ENCODE measurements around the gene PEPD.
A peak's percentile ranks its signal among the peaks of the same experiment; 100 is the strongest.

Gene PEPD

DNA sequence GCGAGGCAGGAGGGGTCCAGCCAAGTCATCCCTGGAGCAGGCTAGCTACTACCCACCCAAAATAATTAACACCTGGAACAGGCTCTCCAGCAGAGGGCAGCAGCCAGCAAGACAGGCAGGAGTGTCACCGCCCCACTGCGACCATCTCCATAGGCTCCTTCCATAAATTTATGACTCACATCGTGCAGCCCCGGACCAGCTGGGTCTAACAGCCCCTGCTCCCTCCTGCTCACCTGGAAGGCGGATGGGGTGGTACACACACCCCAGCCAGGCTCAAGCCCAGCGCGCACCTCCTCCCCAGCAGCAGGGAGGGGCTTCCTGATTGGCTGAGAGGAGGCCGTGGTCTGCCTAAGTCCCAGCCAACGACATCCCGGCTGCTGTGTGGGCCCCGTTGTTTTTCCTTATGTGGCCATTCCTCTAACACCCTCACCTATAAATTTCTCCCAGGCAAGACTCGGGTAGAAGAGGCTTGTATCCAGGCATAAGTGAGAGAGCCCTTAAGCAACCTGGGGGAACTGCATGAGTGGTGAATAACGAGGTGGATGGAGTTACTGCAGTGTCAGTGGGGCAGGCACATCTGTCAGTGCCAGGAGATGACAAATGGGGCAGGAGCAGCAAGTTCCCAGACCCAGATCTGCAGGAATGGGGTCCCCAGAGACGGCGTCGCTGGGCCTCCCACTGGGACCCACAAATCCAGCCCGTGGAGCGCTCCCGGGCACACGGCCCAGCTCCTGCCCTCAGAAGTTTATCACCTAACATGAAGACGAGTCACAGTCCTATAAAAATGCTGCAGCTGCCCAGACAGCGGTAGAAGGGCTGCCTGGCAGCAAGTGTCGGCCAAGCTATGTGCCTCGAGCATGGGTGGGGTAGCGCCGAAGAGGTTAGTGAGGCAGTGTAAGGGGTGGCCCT lies 105.0 kb downstream of the PEPD start:
- TF ChIP-seq, protein P1, sequence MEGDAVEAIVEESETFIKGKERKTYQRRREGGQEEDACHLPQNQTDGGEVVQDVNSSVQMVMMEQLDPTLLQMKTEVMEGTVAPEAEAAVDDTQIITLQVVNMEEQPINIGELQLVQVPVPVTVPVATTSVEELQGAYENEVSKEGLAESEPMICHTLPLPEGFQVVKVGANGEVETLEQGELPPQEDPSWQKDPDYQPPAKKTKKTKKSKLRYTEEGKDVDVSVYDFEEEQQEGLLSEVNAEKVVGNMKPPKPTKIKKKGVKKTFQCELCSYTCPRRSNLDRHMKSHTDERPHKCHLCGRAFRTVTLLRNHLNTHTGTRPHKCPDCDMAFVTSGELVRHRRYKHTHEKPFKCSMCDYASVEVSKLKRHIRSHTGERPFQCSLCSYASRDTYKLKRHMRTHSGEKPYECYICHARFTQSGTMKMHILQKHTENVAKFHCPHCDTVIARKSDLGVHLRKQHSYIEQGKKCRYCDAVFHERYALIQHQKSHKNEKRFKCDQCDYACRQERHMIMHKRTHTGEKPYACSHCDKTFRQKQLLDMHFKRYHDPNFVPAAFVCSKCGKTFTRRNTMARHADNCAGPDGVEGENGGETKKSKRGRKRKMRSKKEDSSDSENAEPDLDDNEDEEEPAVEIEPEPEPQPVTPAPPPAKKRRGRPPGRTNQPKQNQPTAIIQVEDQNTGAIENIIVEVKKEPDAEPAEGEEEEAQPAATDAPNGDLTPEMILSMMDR (IDR thresholded peaks at IDR 0.05; ENCODE audit: extremely low read depth, missing control alignments) = peak; percentile 69
- peak; percentile 87 for DNase-seq (ENCODE audit: low spot score)

DNA sequence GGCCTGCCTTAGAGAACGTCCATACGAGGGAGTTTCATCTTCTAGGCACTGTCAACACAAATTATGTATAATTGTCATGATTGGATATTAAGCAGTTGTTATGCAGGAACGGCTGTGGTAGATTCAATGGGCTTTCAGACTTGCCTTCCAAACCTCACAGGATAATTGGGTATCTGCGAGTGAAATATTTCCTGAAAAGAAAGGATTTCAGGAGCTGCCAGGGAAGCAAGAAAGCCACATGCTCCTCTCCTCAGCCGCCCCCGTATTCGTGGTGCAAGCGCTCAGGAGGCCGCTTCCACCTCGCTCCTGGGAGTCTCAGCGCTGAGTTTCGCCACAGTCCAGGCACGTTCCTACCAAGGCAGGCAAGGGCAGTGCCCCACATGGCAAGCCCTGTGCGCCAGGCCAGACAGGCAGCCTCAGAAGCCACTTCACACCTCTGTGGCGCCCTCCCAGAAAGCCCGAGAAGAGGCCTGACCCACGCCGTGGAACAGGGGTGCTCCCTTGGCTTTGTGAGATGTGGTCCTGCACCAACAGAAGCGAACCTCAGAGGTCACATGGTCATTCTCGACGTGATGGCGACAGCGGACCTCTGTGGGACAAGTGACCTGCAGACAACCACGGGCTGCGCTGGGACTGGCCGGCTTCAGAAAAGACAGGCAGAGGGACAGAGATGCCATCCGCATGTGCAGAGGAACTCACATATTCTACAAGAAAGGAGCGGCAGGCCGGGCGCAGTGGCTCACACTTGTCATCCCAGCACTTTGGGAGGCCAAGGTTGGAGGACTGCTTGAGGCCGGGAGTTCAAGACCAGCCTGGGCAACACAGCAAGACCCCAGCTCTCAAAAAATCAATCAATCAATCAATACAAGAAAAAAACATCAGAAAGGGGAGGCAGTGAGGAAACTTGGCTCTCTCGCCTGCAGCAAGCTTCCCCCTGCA lies 106.7 kb downstream of the PEPD start:
- DNase-seq (ENCODE audit: low spot score) = no peak
- TF ChIP-seq, protein P1 (IDR thresholded peaks at IDR 0.05; ENCODE audit: extremely low read depth, missing control alignments) = no peak

DNA sequence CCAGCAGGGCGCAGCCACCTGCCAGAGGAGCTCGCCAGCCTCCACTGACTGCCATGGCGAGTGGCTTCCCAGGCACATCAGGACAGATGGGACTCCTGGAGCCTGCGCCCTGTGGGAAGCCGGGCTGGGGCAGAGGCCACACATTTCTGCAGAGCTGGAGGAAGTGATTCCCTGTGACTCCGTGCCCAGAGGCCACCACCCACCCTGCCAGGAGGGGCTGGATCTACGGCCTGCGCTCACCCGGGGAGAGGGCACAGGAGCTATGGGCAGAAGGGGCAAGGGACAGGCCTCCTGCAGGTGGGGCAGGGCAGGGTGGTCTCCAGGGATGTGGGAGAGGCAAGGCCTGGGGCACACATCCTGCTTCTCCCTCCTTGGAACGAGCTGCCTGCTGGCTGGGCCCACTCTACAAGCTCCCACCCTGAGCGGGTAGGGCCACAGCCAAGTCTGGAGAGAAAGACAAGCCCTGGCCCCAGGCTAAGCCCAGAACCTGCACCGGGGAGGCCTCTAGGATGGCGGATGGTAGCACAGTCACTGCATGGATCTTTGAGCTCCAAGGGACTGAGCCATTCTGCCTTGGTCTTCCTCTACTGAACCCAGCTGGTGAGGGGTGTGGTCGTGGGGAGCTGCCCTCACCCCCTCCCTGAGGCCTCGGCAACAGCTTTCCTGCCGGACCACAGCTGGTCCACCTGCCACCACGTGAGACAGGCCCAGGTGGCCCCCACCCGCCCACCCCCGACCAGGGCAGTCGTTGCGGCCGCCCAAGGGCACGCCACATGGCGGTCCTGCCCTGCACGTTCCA lies 107.5 kb downstream of the PEPD start:
- TF ChIP-seq, protein P1 (IDR thresholded peaks at IDR 0.05; ENCODE audit: extremely low read depth, missing control alignments) = no peak

DNA sequence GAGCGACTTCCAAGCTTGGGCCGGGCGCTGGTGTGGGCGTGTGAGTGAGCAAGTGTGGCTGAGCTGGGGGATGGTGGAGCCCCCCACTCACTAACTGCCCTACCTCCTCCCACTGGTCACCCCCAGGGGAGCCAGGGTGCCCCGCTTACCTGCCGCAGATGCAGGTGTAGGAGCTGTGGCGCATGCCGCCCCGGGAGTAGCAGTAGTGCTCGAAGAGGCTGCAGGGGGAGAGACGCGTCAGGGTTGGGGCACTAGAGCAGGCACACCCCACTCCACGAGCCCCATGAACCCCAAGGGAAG lies 108.2 kb downstream of the PEPD start:
- TF ChIP-seq, protein P1 (IDR thresholded peaks at IDR 0.05; ENCODE audit: extremely low read depth, missing control alignments) = no peak
- DNase-seq (ENCODE audit: low spot score) = no peak

More for the DNA sequence above, 107.5 kb downstream of the PEPD start:
- no peak for DNase-seq (ENCODE audit: low spot score)

DNA sequence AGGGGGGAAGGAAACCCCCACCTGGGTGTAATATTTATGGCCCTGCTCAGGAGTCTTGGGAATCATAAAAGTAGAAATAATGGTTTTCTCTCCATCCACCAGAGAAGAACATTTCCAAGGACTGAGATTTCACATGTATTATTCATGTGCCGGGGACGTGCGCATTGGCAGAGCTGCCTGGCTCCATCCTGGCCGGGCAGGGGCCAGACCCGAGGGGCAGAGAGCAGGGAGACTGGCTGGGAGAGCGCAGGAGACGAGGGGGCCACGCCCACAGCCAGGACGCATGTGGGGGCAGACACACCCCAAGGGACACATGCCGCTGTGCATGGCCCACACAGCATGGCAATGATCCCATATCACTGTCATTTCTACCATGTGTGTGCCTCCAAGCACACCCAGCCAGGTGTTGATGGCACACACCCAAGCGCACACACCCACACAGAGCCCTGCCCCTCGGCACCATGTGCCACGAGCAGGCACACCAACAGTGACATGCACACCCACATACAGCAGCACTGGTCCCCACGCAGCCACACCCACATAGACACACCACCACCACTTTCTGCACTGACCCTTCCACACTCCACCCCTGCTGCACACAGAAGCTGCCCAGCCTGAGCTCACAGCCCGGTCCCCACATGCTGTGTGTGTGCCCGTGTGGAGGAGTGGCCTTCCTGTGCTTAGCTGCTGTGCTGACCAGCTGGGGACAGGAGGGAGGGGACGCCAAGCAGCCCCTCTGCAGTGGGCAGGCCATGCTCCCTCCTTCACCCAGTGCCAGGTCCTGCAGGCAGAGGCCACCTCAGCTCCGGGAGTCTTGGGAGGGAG lies 108.8 kb downstream of the PEPD start:
- no peak for DNase-seq (ENCODE audit: low spot score)
- TF ChIP-seq, protein P1 (IDR thresholded peaks at IDR 0.05; ENCODE audit: extremely low read depth, missing control alignments) = no peak

DNA sequence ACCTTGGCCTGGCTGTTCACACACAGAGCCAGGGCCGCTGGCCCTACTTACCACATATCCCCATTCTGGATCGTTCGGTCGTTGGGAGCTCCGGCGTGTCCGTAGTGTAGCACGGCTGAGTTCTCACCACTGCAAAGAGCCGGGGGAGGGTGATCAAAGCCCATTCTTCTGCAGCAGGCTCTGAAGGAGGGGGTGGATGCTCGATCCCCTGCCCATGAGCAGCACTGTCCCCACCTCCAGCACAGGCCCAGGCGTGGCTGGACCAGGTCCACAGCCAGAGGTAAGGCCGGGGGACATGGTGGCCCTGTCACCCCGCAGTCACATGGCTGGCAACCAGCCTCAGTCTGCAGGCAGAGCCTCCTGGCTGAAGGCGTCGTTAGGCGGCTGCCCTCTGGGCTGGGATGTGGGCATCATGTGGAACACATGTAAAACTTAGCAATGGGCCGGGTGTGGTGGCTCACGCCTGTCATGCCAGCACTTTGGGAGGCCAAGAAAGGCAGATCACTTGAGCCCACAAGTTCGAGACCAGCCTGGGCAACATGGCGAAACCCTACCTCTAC lies 109.9 kb downstream of the PEPD start:
- TF ChIP-seq, protein P1 (IDR thresholded peaks at IDR 0.05; ENCODE audit: extremely low read depth, missing control alignments) = no peak
- no peak for DNase-seq (ENCODE audit: low spot score)
